HepG2 (cell line): Measurements from ENCODE around the gene AGAP1. TPM values are rescaled to one million over a fixed set of nuclear protein-coding genes. Genes with fewer than 3 reads are reported as not detected.
A peak's percentile ranks its signal among the peaks of the same experiment; 100 is the strongest.

Source experiments
- ESRRA ChIP-seq: sonication (generic); formaldehyde crosslinking; IDR thresholded peaks from 2 replicates; pipeline ENCODE4 v1.5.1; 2020; ENCODE audit warnings: mild to moderate bottlenecking, low read depth, missing genetic modification reagents
- FOXO1 ChIP-seq: sonication (generic); formaldehyde crosslinking; IDR thresholded peaks from 2 replicates; pipeline ENCODE4 v1.4.0; 2020; ENCODE audit warnings: missing genetic modification reagents
- HBP1 ChIP-seq: IDR thresholded peaks from 2 replicates; pipeline ENCODE4 v1.6.1; 2016; ENCODE audit warnings: low read depth, control low read depth
- NFIB ChIP-seq: sonication (generic); formaldehyde crosslinking; IDR thresholded peaks from 2 replicates; pipeline ENCODE4 v1.9.0; 2021; ENCODE audit warnings: missing genetic modification reagents, mild to moderate bottlenecking, borderline replicate concordance
- SCMH1 ChIP-seq: sonication (generic); formaldehyde crosslinking; IDR thresholded peaks from 2 replicates; pipeline ENCODE4 v1.9.0; 2021; ENCODE audit warnings: missing genetic modification reagents, mild to moderate bottlenecking, borderline replicate concordance
- ZFP82 ChIP-seq: sonication (generic); formaldehyde crosslinking; IDR thresholded peaks from 2 replicates; pipeline ENCODE4 v1.5.1; 2020; ENCODE audit warnings: mild to moderate bottlenecking, missing genetic modification reagents, borderline replicate concordance
- ZNF367 ChIP-seq: sonication (generic); formaldehyde crosslinking; IDR thresholded peaks from 2 replicates; pipeline ENCODE4 v1.4.0; 2020; ENCODE audit warnings: missing genetic modification reagents, borderline replicate concordance
- ZNF558 ChIP-seq: sonication (generic); formaldehyde crosslinking; IDR thresholded peaks from 2 replicates; pipeline ENCODE4 v1.9.0; 2022; ENCODE audit warnings: mild to moderate bottlenecking, missing genetic modification reagents, borderline replicate concordance
- ZNF770 ChIP-seq: sonication (generic); formaldehyde crosslinking; IDR thresholded peaks from 2 replicates; pipeline ENCODE4 v1.5.0; 2020; ENCODE audit warnings: mild to moderate bottlenecking, missing genetic modification reagents
- ZNF776 ChIP-seq: sonication (generic); formaldehyde crosslinking; IDR thresholded peaks from 2 replicates; pipeline ENCODE4 v1.4.0; 2020; ENCODE audit warnings: mild to moderate bottlenecking, missing genetic modification reagents
- ZNF878 ChIP-seq: sonication (generic); formaldehyde crosslinking; IDR thresholded peaks from 2 replicates; pipeline ENCODE4 v1.8.1; 2023; ENCODE audit warnings: mild to moderate bottlenecking, missing genetic modification reagents, moderate library complexity
- polyA plus RNA-seq, 8 experiments: library from polyadenylated mRNA; depleted of rRNA in 3 of 8; stranded (reverse) in 7 of 8; unstranded in 1 of 8; fragments of >200 nt; fragmentation: Illumina TruSeq in 4 of 8; extraction: Trizol in 4 of 8; gene quantifications; 2 replicates each; pipeline versions ENCODE4 v1.2.1 to v1.2.3, GENCODE V29; 2011 to 2016; ENCODE audit warnings: low read depth in 4 of 8, missing spikeins in 1 of 8, mixed read lengths in 1 of 8; ENCODE audit not compliant: insufficient read depth in 1 of 8
- total RNA-seq, 5 experiments: library from RNA; depleted of rRNA; stranded (reverse); fragments of >200 nt; fragmentation: Illumina TruSeq; extraction: Trizol; gene quantifications; 2 replicates each; pipeline ENCODE4 v1.2.3, GENCODE V29; 2016; ENCODE audit warnings: low read depth in 1 of 5
- TF ChIP-seq, protein P1 (sequence below): sonication (generic); formaldehyde crosslinking; IDR thresholded peaks from 2 replicates; pipeline ENCODE4 v1.8.0; 2022; ENCODE audit warnings: missing genetic modification reagents, mild to moderate bottlenecking, moderate library complexity, borderline replicate concordance
- TF ChIP-seq, protein P2 (sequence below): sonication (generic); formaldehyde crosslinking; IDR thresholded peaks from 2 replicates; pipeline ENCODE4 v1.5.1; 2020; ENCODE audit warnings: mild to moderate bottlenecking, missing genetic modification reagents, borderline replicate concordance
- TF ChIP-seq, protein P3 (sequence below): sonication (generic); formaldehyde crosslinking; IDR thresholded peaks from 2 replicates; pipeline ENCODE4 v1.8.0; 2022; ENCODE audit warnings: mild to moderate bottlenecking, missing genetic modification reagents, moderate library complexity
- TF ChIP-seq, protein P4 (sequence below): IDR thresholded peaks from 2 replicates; pipeline ENCODE4 v1.6.1; 2018; ENCODE audit warnings: missing genetic modification reagents

Gene AGAP1
- total and polyA plus RNA-seq, 2 of the 13 experiments (the other 11 are each of a cell fraction or from before 2014, with no cell fraction given), result 21.2 to 32.7 TPM

GRCh38 chr2:235505181-235505741 is 11.4 kb downstream of the AGAP1 start (continued):
- TF ChIP-seq, protein P1, sequence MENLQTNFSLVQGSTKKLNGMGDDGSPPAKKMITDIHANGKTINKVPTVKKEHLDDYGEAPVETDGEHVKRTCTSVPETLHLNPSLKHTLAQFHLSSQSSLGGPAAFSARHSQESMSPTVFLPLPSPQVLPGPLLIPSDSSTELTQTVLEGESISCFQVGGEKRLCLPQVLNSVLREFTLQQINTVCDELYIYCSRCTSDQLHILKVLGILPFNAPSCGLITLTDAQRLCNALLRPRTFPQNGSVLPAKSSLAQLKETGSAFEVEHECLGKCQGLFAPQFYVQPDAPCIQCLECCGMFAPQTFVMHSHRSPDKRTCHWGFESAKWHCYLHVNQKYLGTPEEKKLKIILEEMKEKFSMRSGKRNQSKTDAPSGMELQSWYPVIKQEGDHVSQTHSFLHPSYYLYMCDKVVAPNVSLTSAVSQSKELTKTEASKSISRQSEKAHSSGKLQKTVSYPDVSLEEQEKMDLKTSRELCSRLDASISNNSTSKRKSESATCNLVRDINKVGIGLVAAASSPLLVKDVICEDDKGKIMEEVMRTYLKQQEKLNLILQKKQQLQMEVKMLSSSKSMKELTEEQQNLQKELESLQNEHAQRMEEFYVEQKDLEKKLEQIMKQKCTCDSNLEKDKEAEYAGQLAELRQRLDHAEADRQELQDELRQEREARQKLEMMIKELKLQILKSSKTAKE, result peak; percentile 86; the same call in 1 of the 2 replicates
- TF ChIP-seq, protein P2, sequence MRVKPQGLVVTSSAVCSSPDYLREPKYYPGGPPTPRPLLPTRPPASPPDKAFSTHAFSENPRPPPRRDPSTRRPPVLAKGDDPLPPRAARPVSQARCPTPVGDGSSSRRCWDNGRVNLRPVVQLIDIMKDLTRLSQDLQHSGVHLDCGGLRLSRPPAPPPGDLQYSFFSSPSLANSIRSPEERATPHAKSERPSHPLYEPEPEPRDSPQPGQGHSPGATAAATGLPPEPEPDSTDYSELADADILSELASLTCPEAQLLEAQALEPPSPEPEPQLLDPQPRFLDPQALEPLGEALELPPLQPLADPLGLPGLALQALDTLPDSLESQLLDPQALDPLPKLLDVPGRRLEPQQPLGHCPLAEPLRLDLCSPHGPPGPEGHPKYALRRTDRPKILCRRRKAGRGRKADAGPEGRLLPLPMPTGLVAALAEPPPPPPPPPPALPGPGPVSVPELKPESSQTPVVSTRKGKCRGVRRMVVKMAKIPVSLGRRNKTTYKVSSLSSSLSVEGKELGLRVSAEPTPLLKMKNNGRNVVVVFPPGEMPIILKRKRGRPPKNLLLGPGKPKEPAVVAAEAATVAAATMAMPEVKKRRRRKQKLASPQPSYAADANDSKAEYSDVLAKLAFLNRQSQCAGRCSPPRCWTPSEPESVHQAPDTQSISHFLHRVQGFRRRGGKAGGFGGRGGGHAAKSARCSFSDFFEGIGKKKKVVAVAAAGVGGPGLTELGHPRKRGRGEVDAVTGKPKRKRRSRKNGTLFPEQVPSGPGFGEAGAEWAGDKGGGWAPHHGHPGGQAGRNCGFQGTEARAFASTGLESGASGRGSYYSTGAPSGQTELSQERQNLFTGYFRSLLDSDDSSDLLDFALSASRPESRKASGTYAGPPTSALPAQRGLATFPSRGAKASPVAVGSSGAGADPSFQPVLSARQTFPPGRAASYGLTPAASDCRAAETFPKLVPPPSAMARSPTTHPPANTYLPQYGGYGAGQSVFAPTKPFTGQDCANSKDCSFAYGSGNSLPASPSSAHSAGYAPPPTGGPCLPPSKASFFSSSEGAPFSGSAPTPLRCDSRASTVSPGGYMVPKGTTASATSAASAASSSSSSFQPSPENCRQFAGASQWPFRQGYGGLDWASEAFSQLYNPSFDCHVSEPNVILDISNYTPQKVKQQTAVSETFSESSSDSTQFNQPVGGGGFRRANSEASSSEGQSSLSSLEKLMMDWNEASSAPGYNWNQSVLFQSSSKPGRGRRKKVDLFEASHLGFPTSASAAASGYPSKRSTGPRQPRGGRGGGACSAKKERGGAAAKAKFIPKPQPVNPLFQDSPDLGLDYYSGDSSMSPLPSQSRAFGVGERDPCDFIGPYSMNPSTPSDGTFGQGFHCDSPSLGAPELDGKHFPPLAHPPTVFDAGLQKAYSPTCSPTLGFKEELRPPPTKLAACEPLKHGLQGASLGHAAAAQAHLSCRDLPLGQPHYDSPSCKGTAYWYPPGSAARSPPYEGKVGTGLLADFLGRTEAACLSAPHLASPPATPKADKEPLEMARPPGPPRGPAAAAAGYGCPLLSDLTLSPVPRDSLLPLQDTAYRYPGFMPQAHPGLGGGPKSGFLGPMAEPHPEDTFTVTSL (CRISPR knock-in tag), result peak; percentile 75; the same call in 1 of the 2 replicates
- TF ChIP-seq ZNF878 (CRISPR knock-in tag) (no peak; the same call in 1 of the 2 replicates), ZNF558 (CRISPR knock-in tag) (no peak), ZNF367 (CRISPR knock-in tag) (no peak), FOXO1 (CRISPR knock-in tag) (peak; percentile 91), ZNF776 (CRISPR knock-in tag) (no peak), NFIB (CRISPR knock-in tag) (no peak), ZFP82 (CRISPR knock-in tag) (peak; percentile 76; the same call in 1 of the 2 replicates), ZNF770 (CRISPR knock-in tag) (0 out of 2 replicates have a peak, but pooled peaks have one; percentile 22), SCMH1 (CRISPR knock-in tag) (no peak), HBP1 (CRISPR knock-in tag) (0 out of 2 replicates have a peak, but pooled peaks have one; percentile 43), ESRRA (CRISPR knock-in tag) (peak; percentile 69; the same call in 1 of the 2 replicates)
- TF ChIP-seq, protein P3, sequence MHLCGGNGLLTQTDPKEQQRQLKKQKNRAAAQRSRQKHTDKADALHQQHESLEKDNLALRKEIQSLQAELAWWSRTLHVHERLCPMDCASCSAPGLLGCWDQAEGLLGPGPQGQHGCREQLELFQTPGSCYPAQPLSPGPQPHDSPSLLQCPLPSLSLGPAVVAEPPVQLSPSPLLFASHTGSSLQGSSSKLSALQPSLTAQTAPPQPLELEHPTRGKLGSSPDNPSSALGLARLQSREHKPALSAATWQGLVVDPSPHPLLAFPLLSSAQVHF, result no peak
- TF ChIP-seq, protein P4, sequence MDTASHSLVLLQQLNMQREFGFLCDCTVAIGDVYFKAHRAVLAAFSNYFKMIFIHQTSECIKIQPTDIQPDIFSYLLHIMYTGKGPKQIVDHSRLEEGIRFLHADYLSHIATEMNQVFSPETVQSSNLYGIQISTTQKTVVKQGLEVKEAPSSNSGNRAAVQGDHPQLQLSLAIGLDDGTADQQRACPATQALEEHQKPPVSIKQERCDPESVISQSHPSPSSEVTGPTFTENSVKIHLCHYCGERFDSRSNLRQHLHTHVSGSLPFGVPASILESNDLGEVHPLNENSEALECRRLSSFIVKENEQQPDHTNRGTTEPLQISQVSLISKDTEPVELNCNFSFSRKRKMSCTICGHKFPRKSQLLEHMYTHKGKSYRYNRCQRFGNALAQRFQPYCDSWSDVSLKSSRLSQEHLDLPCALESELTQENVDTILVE (CRISPR knock-in tag), result peak; percentile 49; the same call in 1 of the 2 replicates
